ENCODE data around the gene STK10.
"Not testable (repeated sequence)": the region's sequence is repeated elsewhere in the genome, so short reads cannot be mapped to it uniquely, and the experiment has no call there.

Gene STK10

DNA sequence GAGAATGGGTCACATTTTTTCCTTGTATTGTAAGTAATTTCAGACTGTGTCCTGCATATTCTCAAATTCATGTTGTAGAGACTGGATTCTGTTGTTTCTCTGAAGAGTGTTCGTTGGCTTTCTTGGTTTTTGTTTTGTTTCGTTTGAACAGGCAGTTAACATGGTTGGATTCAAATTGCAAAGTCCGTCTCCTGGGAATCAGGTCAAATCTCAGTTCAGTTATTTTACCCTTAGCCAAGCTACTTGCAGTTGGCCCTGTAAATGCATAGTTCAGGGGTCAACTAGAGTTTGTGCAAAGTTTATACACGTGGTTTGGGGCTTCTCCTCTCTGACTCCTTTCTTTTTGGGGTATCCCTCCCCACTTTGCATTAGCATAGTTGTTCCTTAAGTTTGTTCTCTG is 159.9 kb downstream of the STK10 start:
- no peak overlapping the region for H3K4me3 ChIP-seq (ENCODE audit: low read depth, low read length)
- TF ChIP-seq, protein P1, sequence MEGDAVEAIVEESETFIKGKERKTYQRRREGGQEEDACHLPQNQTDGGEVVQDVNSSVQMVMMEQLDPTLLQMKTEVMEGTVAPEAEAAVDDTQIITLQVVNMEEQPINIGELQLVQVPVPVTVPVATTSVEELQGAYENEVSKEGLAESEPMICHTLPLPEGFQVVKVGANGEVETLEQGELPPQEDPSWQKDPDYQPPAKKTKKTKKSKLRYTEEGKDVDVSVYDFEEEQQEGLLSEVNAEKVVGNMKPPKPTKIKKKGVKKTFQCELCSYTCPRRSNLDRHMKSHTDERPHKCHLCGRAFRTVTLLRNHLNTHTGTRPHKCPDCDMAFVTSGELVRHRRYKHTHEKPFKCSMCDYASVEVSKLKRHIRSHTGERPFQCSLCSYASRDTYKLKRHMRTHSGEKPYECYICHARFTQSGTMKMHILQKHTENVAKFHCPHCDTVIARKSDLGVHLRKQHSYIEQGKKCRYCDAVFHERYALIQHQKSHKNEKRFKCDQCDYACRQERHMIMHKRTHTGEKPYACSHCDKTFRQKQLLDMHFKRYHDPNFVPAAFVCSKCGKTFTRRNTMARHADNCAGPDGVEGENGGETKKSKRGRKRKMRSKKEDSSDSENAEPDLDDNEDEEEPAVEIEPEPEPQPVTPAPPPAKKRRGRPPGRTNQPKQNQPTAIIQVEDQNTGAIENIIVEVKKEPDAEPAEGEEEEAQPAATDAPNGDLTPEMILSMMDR (IDR thresholded peaks at IDR 0.05; ENCODE audit: low read depth, low read length) = no peak

DNA sequence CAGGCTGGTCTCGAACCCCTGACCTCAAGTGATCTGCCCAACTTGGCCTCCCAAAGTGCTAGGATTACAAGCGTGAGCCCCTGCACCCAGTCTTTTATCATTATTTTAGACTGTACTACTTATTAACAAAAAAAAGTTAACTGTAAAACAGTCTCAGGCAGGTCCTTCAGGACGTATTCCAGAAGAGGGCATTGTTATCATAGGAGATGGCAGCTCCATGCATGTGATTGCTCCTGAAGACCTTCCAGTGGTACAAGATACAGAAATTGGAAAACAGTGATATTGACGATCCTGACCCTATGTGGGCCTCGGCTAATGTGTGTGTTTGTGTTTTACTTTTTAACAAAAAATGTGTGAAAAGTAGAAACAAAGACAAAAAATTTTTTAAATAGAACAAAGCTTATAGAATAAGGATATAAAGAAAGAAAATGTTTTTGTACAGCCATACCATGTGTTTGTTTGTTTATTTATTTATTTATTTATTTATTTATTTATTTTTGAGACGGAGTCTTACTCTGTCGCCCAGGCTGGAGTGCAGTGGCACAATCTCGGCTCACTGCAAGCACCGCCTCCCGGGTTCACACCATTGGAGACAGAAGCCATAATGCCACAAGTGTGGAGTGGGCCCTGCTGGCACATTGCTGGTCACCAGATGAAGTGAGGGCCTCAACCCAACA is 167.8 kb downstream of the STK10 start:
- H3K4me3 ChIP-seq (ENCODE audit: low read depth, low read length) = not testable (repeated sequence)

DNA sequence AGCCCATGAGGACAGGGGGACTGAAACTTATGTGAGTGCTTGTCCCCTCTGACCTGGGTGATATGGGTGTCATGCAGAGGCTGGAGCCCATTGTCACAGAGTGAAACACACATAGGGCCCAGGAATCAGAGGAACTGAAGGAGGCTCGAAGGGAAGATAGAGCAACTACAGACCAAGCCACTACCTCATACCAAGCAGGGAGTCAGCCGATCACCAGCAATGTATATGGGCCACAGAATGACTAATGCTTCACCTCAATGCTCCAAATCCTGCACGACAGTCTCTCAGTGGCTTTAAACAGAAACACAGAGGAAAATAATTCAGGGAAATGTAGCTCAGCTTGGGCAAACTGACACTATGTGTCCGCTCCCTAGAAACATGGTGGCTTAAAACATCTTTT is 172.7 kb downstream of the STK10 start:
- no peak overlapping the region for H3K4me3 ChIP-seq (ENCODE audit: low read depth, low read length)
- TF ChIP-seq, protein P1 (IDR thresholded peaks at IDR 0.05; ENCODE audit: low read depth, low read length) = no peak

DNA sequence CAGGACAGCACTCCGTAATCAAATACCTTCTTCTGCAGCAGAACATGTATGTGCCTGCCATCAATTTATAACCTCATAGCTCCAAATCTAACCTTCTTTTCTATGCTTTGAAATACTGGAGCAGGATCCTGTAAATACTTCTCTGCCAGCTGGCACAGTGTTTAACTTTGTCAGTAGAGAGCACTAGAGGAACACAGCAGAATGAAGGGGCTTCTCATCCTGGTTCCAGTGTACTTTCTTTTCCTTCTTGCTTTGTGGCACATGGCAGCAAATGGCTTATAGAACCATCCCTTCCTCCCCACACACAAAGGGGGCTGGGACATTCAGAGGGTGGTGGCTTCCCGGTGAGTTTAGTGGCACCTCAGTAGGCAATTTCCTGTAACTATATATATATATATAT is 177.7 kb downstream of the STK10 start:
- no peak overlapping the region for H3K4me3 ChIP-seq (ENCODE audit: low read depth, low read length)
- TF ChIP-seq, protein P1 (IDR thresholded peaks at IDR 0.05; ENCODE audit: low read depth, low read length) = no peak

DNA sequence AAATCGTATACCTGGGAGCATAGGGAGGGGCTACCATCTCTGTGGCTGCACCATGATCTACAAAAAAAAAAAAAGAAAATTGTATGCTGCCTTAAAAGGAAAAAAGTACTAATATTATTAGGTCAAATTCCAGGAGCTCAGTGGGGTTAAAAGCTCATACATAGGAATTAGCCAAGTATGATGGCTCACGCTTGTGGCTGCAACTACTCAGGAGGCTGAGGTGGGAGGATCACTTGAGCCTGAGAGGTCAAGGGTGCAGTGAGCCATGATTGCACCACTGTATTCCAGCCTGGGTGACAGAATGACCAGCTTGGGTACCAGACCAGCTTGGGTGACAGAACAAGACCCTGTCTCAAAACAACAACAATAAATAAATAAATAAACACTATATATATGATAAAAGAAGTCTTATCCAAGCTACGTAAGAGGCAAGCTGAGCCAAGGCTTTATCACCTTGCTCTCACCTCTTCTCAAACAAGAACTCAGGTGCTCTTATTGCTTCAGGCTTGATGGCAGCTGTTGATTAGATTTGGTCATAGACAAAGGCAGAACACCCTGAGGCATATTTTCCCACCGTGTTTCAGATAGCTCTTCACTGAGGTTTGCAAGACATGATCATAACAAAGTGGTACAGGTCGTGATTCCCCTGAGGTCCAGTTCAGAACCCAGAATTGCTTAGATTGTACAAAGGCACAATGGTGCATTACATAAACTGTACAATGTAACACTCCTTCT is 178.3 kb downstream of the STK10 start:
- H3K4me3 ChIP-seq (ENCODE audit: low read depth, low read length) = no peak overlapping the region
- TF ChIP-seq, protein P1 (IDR thresholded peaks at IDR 0.05; ENCODE audit: low read depth, low read length) = no peak

DNA sequence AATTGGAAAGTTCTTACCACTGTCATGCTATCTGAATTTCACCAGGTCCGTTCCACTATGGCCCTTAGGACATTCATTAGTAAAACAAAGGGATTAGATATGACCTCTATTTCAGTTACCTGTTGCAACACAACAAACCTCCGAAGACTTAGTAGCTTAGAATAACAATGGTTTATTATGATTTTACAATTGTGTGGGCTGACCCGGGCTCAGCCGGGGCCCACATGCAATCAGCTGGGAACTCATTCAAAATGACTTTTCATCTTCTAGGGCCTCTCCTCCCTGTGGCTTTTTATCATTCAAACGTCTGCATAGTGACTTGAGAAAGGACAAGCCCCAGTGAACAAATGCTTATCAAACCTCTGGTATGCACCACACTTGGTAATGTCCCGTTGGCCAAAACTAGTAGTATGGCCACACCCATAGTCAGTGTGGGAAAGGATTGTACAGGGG is 179.3 kb downstream of the STK10 start:
- H3K4me3 ChIP-seq (ENCODE audit: low read depth, low read length) = no peak overlapping the region
- TF ChIP-seq, protein P1 (IDR thresholded peaks at IDR 0.05; ENCODE audit: low read depth, low read length) = no peak

DNA sequence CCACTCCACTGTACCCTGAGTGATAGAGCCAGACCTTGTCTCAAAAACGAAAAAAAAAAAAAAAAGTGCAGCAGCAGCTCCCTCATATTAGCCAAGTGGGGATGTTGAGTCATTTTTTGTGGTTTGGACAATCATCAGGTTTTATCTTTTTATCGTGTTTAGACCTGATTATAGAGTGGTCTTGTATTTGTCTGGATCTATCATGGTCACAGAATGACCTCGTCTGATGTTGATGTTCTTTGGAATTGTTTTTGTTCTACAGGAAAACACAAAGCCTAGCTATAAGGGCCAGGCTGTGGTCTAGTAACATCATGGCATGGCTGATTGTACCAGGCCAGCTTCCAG is 179.9 kb downstream of the STK10 start:
- TF ChIP-seq, protein P1 (IDR thresholded peaks at IDR 0.05; ENCODE audit: low read depth, low read length) = no peak
- H3K4me3 ChIP-seq (ENCODE audit: low read depth, low read length) = no peak overlapping the region

All from WI38 (cell line).